WTC11 (cell line): ENCODE results near the gene CSK. TPM values are rescaled to one million over a fixed set of nuclear protein-coding genes. Genes with fewer than 3 reads are reported as not detected.

Experiments used
- ATAC-seq: fragments of 200-7000 bp; cut with Tn5 transposase; 2 replicates; pipeline ENCODE4 v1.10.0; 2021; ENCODE audit warnings: mild to moderate bottlenecking, moderate library complexity
- CTCF ChIA-PET: fragments of 300-600 bp; sonication (Branson Sonifier 250); formaldehyde crosslinking; loops from one replicate; lab custom pipeline; 2021; ENCODE audit warnings: antibody characterized with exemption; lab: Charles Lee
- POLR2A ChIA-PET: fragments of 350-600 bp; sonication (Branson Sonifier 250); formaldehyde crosslinking; loops from one replicate; lab custom pipeline; 2021; ENCODE audit warnings: antibody characterized with exemption; lab: Charles Lee
- DNase-seq: peaks from one replicate; pipeline ENCODE4 v3.0.0; 2021; ENCODE audit warnings: low spot score
- H3K27ac Mint-ChIP-seq: 2 replicates; pipeline ENCODE4 v1.8.0; 2021; ENCODE audit warnings: mixed read lengths
- H3K27me3 Mint-ChIP-seq: 2 replicates; pipeline ENCODE4 v1.8.0; 2021; ENCODE audit warnings: low read depth, mild to moderate bottlenecking, moderate library complexity, mixed read lengths
- H3K36me3 Mint-ChIP-seq: 2 replicates; pipeline ENCODE4 v1.8.0; 2021; ENCODE audit warnings: mixed read lengths
- H3K4me1 Mint-ChIP-seq: 2 replicates; pipeline ENCODE4 v1.8.0; 2022; ENCODE audit warnings: mixed read lengths
- H3K4me3 Mint-ChIP-seq: 2 replicates; pipeline ENCODE4 v1.8.0; 2021; ENCODE audit warnings: mild to moderate bottlenecking, moderate library complexity, mixed read lengths
- H3K9me3 Mint-ChIP-seq: 2 replicates; pipeline ENCODE4 v1.8.0; 2021; ENCODE audit warnings: mixed read lengths
- EMX1 ChIP-seq: fragments of 250-450 bp; sonication (Bioruptor Pico); IDR thresholded peaks from 2 replicates; pipeline ENCODE4 v1.8.0; 2021; ENCODE audit warnings: mild to moderate bottlenecking
- ETV6 ChIP-seq: sonication (generic); formaldehyde crosslinking; IDR thresholded peaks from 2 replicates; pipeline ENCODE4 v1.8.1; 2022; ENCODE audit warnings: mild to moderate bottlenecking, missing genetic modification reagents
- GTF2I ChIP-seq: fragments of 250-450 bp; sonication (Bioruptor Pico); conservative IDR thresholded peaks from 2 replicates; pipeline ENCODE4 v1.4.0; 2021; ENCODE audit warnings: mild to moderate bottlenecking
- JAZF1 ChIP-seq: fragments of 250-450 bp; sonication (Bioruptor Pico); IDR thresholded peaks from 2 replicates; pipeline ENCODE4 v1.9.0; 2021; ENCODE audit warnings: moderate library complexity, mild to moderate bottlenecking, inconsistent platforms
- NFATC4 ChIP-seq: fragments of 250-450 bp; sonication (Bioruptor Pico); IDR thresholded peaks from 2 replicates; pipeline ENCODE4 v1.9.0; 2021; ENCODE audit warnings: mild to moderate bottlenecking
- NR2C2 ChIP-seq: sonication (generic); formaldehyde crosslinking; IDR thresholded peaks from 2 replicates; pipeline ENCODE4 v1.8.0; 2022; ENCODE audit warnings: mild to moderate bottlenecking, missing genetic modification reagents
- TEAD4 ChIP-seq: sonication (generic); formaldehyde crosslinking; IDR thresholded peaks from 2 replicates; pipeline ENCODE4 v1.8.0; 2022; ENCODE audit warnings: mild to moderate bottlenecking, missing genetic modification reagents
- TP53 ChIP-seq: sonication (generic); formaldehyde crosslinking; IDR thresholded peaks from 2 replicates; pipeline ENCODE4 v1.8.1; 2023; ENCODE audit warnings: mild to moderate bottlenecking, missing genetic modification reagents
- ZNF219 ChIP-seq: sonication (generic); formaldehyde crosslinking; IDR thresholded peaks from 2 replicates; pipeline ENCODE4 v1.8.0; 2023; ENCODE audit warnings: missing genetic modification reagents, mild to moderate bottlenecking, borderline replicate concordance
- ZNF317 ChIP-seq: sonication (generic); formaldehyde crosslinking; IDR thresholded peaks from 2 replicates; pipeline ENCODE4 v1.8.1; 2023; ENCODE audit warnings: low read depth, mild to moderate bottlenecking, moderate library complexity, missing genetic modification reagents, borderline replicate concordance
- ZNF396 ChIP-seq: fragments of 250-450 bp; sonication (Bioruptor Pico); IDR thresholded peaks from 2 replicates; pipeline ENCODE4 v1.8.0; 2021; ENCODE audit warnings: mild to moderate bottlenecking, moderate library complexity, borderline replicate concordance
- ZNF416 ChIP-seq: fragments of 250-450 bp; sonication (Bioruptor Pico); IDR thresholded peaks from 2 replicates; pipeline ENCODE4 v1.9.0; 2021; ENCODE audit warnings: mild to moderate bottlenecking, inconsistent platforms
- total RNA-seq: library from RNA; stranded (reverse); gene quantifications from 3 replicates; pipeline ENCODE4 v1.2.3, GENCODE V29; 2021
- TF ChIP-seq, protein P1 (sequence below): sonication (generic); formaldehyde crosslinking; IDR thresholded peaks from 2 replicates; pipeline ENCODE4 v1.8.1; 2022; ENCODE audit warnings: low read depth, mild to moderate bottlenecking, moderate library complexity, missing genetic modification reagents, borderline replicate concordance
- TF ChIP-seq, protein P2 (sequence below): fragments of 250-450 bp; sonication (Bioruptor Pico); IDR thresholded peaks from 2 replicates; pipeline ENCODE4 v1.9.0; 2021; ENCODE audit warnings: mild to moderate bottlenecking
- TF ChIP-seq, protein P3 (sequence below): fragments of 250-450 bp; sonication (Bioruptor Pico); IDR thresholded peaks from 2 replicates; pipeline ENCODE4 v1.9.0; 2021; ENCODE audit warnings: mild to moderate bottlenecking
- TF ChIP-seq, protein P4 (sequence below): sonication (generic); formaldehyde crosslinking; conservative IDR thresholded peaks from 2 replicates; pipeline ENCODE4 v1.8.1; 2022; ENCODE audit warnings: mild to moderate bottlenecking, missing genetic modification reagents
- TF ChIP-seq, protein P5 (sequence below): fragments of 250-450 bp; sonication (Bioruptor Pico); IDR thresholded peaks from 2 replicates; pipeline ENCODE4 v1.9.0; 2021; ENCODE audit warnings: moderate library complexity, mild to moderate bottlenecking, inconsistent platforms, borderline replicate concordance
- TF ChIP-seq, protein P6 (sequence below): sonication (generic); formaldehyde crosslinking; IDR thresholded peaks from 2 replicates; pipeline ENCODE4 v1.8.0; 2022; ENCODE audit warnings: missing genetic modification reagents
- TF ChIP-seq, protein P7 (sequence below): sonication (generic); formaldehyde crosslinking; IDR thresholded peaks from 2 replicates; pipeline ENCODE4 v1.8.0; 2022; ENCODE audit warnings: mild to moderate bottlenecking, missing genetic modification reagents

The CSK gene
- total RNA-seq, 1 experiment from 2014 or later: 55.1 TPM

DNA sequence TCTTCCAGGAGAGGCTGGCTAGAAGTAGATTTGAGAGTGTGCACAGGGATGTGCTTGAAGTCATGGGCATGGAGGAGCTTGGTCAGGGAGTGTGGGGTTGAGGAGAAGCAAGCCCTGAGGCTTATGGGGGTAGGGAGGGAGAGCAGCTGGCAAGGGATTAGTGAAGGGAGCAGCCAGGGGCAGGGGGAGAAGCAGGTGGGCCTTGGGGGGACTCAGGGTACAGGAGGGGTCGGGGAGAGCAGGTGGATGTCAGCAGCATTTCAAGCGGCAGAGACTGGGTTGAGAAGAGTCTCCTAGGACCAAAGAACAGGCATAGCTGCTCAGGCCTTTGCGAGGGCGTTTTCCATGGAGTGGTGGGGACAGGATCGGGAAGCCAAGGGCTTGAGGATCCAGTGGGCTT, 27.4 kb downstream of the CSK start:
- no peak for DNase-seq
- Mint-ChIP-seq H3K27ac (peak overlapping the region; percentile 38; the same call in 1 of the 2 replicates), H3K4me1 (peaks cover 6% of the 10 kb centered on the region), H3K36me3 (no peaks in the 10 kb centered on the region; the same call in 1 of the 2 replicates)
- ChIA-PET CTCF (interaction anchor here (0.5 to 5.0 kb wide), 22 partner anchors 8 to 411 kb away, joined by 3 to 40 read pairs (median 6); no protein-coding TSS in a partner anchor), POLR2A (no interaction called here)
- TF ChIP-seq ZNF317 (CRISPR knock-in tag): no peak
- TF ChIP-seq ZNF396: no peak
- TF ChIP-seq, protein P1, sequence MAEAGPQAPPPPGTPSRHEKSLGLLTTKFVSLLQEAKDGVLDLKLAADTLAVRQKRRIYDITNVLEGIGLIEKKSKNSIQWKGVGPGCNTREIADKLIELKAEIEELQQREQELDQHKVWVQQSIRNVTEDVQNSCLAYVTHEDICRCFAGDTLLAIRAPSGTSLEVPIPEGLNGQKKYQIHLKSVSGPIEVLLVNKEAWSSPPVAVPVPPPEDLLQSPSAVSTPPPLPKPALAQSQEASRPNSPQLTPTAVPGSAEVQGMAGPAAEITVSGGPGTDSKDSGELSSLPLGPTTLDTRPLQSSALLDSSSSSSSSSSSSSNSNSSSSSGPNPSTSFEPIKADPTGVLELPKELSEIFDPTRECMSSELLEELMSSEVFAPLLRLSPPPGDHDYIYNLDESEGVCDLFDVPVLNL (CRISPR knock-in tag): no peak
- TF ChIP-seq, protein P2, sequence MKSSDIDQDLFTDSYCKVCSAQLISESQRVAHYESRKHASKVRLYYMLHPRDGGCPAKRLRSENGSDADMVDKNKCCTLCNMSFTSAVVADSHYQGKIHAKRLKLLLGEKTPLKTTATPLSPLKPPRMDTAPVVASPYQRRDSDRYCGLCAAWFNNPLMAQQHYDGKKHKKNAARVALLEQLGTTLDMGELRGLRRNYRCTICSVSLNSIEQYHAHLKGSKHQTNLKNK: no peak
- TF ChIP-seq, protein P3, sequence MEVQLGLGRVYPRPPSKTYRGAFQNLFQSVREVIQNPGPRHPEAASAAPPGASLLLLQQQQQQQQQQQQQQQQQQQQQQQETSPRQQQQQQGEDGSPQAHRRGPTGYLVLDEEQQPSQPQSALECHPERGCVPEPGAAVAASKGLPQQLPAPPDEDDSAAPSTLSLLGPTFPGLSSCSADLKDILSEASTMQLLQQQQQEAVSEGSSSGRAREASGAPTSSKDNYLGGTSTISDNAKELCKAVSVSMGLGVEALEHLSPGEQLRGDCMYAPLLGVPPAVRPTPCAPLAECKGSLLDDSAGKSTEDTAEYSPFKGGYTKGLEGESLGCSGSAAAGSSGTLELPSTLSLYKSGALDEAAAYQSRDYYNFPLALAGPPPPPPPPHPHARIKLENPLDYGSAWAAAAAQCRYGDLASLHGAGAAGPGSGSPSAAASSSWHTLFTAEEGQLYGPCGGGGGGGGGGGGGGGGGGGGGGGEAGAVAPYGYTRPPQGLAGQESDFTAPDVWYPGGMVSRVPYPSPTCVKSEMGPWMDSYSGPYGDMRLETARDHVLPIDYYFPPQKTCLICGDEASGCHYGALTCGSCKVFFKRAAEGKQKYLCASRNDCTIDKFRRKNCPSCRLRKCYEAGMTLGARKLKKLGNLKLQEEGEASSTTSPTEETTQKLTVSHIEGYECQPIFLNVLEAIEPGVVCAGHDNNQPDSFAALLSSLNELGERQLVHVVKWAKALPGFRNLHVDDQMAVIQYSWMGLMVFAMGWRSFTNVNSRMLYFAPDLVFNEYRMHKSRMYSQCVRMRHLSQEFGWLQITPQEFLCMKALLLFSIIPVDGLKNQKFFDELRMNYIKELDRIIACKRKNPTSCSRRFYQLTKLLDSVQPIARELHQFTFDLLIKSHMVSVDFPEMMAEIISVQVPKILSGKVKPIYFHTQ: no peak
- TF ChIP-seq, all 79 proteins: peak for 0
- Mint-ChIP-seq H3K9me3 (no peaks in the 10 kb centered on the region), H3K27me3 (no peaks in the 10 kb centered on the region), H3K4me3 (no peak overlapping the region)
- ATAC-seq: no peak

DNA sequence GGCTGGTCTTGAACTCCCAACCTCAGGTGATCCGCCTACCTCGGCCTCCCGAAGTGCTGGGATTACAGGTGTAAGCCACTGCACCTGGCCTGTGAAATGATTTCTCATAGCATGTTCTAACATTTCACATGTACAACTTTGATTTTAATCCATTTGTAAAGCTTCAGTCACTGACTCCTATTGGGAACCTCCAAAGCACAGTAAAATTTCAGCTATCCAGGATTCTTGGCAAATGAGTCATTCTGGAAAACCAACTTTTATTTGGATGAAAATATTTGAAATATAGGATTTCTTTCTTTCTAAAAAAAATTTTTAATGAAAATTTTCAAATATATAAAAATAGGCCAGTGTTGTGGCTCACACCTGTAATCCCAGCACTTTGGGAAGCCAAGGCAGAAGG, 28.1 kb downstream of the CSK start:
- ATAC-seq (no peak), DNase-seq (no peak)
- ChIA-PET POLR2A (interaction anchor here (0.7 kb wide), 1 partner anchor 18 kb away, joined by 8 read pairs; no protein-coding TSS in a partner anchor), CTCF (interaction anchor here (0.8 to 4.8 kb wide), 14 partner anchors 10 to 411 kb away, joined by 3 to 40 read pairs (median 5); no protein-coding TSS in a partner anchor)
- Mint-ChIP-seq H3K27me3 (no peaks in the 10 kb centered on the region), H3K27ac (no peak overlapping the region), H3K4me1 (peaks cover 6% of the 10 kb centered on the region), H3K4me3 (no peak overlapping the region), H3K9me3 (no peaks in the 10 kb centered on the region), H3K36me3 (no peaks in the 10 kb centered on the region)
- TF ChIP-seq TEAD4 (CRISPR knock-in tag): no peak
- no peak for TF ChIP-seq NR2C2 (CRISPR knock-in tag)
- TF ChIP-seq, protein P4, sequence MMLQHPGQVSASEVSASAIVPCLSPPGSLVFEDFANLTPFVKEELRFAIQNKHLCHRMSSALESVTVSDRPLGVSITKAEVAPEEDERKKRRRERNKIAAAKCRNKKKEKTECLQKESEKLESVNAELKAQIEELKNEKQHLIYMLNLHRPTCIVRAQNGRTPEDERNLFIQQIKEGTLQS (CRISPR knock-in tag): no peak
- TF ChIP-seq GTF2I (CRISPR knock-in tag): no peak
- TF ChIP-seq EMX1: no peak
- TF ChIP-seq ZNF416: no peak
- TF ChIP-seq, protein P5, sequence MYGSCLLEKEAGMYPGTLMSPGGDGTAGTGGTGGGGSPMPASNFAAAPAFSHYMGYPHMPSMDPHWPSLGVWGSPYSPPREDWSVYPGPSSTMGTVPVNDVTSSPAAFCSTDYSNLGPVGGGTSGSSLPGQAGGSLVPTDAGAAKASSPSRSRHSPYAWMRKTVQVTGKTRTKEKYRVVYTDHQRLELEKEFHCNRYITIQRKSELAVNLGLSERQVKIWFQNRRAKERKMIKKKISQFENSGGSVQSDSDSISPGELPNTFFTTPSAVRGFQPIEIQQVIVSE: no peak
- TF ChIP-seq, protein P6, sequence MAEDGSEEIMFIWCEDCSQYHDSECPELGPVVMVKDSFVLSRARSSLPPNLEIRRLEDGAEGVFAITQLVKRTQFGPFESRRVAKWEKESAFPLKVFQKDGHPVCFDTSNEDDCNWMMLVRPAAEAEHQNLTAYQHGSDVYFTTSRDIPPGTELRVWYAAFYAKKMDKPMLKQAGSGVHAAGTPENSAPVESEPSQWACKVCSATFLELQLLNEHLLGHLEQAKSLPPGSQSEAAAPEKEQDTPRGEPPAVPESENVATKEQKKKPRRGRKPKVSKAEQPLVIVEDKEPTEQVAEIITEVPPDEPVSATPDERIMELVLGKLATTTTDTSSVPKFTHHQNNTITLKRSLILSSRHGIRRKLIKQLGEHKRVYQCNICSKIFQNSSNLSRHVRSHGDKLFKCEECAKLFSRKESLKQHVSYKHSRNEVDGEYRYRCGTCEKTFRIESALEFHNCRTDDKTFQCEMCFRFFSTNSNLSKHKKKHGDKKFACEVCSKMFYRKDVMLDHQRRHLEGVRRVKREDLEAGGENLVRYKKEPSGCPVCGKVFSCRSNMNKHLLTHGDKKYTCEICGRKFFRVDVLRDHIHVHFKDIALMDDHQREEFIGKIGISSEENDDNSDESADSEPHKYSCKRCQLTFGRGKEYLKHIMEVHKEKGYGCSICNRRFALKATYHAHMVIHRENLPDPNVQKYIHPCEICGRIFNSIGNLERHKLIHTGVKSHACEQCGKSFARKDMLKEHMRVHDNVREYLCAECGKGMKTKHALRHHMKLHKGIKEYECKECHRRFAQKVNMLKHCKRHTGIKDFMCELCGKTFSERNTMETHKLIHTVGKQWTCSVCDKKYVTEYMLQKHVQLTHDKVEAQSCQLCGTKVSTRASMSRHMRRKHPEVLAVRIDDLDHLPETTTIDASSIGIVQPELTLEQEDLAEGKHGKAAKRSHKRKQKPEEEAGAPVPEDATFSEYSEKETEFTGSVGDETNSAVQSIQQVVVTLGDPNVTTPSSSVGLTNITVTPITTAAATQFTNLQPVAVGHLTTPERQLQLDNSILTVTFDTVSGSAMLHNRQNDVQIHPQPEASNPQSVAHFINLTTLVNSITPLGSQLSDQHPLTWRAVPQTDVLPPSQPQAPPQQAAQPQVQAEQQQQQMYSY (CRISPR knock-in tag): no peak

DNA sequence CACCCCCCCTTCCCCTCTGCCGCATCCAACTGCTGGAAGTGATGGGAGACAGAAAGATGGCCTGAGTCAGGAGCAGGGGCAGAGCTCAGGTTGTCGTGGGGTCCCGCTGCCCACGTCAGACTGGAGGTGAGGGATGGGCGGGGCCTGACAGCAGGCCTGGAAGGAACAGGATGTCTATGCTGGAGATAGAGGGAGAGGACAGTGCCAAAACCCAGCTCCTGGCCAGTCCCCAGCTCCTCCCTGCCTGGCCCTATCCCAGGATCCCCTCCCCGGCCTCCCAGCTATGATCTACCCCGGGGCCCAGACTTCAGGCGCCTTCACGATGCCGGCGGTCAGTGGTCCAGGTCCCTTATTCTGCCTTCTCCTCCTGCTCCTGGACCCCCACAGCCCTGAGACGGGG, 30.7 kb downstream of the CSK start, which contains the start of gene LMAN1L:
TSS of gene LMAN1L (plus strand) at position 303 of the 400 bp plus-strand sequence. CDS start at position 323, 20 bp downstream.
- ChIA-PET CTCF (interaction anchor here (0.9 to 1.3 kb wide), 5 partner anchors 13 to 138 kb away, joined by 3 to 8 read pairs (median 6); no protein-coding TSS in a partner anchor), POLR2A (no interaction called here)
- no peaks in the 10 kb centered on the region for H3K36me3 Mint-ChIP-seq
- DNase-seq (no peak), ATAC-seq (no peak)
- H3K27ac Mint-ChIP-seq: no peak within 1 kb of the TSS
- no peaks in the 10 kb centered on the region for H3K9me3 Mint-ChIP-seq
- no peaks in the 10 kb centered on the region for H3K27me3 Mint-ChIP-seq
- H3K4me1 Mint-ChIP-seq: peaks cover 15% of the 10 kb centered on the region
- no peak within 1 kb of the TSS for H3K4me3 Mint-ChIP-seq
- TF ChIP-seq, protein P7, sequence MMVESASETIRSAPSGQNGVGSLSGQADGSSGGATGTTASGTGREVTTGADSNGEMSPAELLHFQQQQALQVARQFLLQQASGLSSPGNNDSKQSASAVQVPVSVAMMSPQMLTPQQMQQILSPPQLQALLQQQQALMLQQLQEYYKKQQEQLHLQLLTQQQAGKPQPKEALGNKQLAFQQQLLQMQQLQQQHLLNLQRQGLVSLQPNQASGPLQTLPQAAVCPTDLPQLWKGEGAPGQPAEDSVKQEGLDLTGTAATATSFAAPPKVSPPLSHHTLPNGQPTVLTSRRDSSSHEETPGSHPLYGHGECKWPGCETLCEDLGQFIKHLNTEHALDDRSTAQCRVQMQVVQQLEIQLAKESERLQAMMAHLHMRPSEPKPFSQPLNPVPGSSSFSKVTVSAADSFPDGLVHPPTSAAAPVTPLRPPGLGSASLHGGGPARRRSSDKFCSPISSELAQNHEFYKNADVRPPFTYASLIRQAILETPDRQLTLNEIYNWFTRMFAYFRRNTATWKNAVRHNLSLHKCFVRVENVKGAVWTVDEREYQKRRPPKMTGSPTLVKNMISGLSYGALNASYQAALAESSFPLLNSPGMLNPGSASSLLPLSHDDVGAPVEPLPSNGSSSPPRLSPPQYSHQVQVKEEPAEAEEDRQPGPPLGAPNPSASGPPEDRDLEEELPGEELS (CRISPR knock-in tag): no peak
- TF ChIP-seq, protein P2: no peak
- TF ChIP-seq TP53 (CRISPR knock-in tag) (no peak), ETV6 (no peak), ZNF219 (CRISPR knock-in tag) (no peak), NFATC4 (CRISPR knock-in tag) (no peak), JAZF1 (no peak), ZNF396 (no peak)
- TF ChIP-seq, protein P5: no peak
